Measurements from ENCODE around the gene SOHLH2.

The SOHLH2 gene

DNA sequence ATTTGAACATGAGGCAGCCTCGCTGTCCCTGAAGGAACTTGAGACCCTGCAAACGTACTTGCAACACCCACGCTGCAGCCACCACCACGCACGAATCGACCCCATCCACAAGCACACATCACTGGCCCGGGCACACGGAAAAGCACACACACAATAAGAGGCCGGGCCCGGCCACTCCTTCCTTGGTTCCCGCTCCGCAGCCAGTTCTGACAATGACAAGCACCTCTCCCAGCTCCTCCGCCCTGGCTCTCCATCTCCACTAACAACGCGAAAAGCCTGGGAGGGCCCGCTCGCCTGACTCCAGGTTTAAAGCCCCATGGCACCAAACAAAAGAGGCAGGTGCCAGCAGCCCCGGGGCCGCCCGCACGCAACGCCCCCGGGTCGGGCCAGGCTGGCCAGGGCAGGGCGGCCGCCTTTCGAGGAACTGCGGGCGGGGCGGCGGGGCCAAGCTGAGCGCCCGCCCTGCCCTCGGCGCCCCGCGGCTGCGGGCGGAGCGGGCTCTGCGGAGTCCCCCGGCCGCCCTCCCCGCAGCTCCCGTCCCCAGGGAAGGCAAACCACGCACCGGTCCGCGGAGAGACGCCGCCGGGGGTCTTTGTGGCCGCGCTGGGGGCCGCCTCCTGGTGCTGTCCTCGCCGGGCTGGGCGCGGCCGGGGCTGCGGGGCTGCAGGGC lies 83.7 kb downstream of the SOHLH2 start:
- no peak for DNase-seq

DNA sequence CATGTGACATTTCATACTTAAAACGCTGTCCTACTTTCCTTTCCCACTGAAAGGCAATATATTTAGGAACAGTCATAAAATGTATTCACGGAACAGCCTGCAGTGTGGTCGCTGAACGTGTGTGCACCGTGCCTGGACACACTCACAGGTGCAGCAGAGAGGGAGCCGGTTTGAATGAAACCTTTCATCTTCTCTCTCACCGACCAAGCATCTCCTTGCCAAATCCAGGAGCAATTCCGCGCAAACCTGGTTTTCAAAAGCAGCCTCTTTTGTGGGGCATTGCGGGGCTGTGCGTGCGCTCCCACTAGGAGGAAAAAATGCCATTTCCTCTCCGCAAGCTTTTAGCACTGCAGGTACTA lies 84.2 kb downstream of the SOHLH2 start:
- no peak for DNase-seq

DNA sequence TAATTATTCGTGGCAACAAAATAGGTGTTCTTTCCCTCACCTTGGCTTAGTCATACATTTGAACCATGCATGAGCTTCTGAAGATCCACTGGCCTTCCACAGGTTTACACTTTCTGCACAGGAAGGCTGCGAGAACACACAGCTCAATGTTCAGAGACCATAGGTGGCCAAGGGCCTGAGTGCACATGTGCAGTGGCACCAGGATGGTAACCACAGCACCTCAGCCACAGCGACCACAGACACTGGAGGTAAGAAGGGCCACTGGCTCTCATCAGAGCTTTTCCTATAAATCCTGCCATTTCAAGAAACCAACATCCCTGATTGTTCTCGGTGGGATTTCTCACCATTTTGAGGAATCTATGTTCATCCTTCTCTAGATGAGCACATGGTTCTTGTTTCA lies 84.8 kb downstream of the SOHLH2 start:
- no peak for DNase-seq

DNA sequence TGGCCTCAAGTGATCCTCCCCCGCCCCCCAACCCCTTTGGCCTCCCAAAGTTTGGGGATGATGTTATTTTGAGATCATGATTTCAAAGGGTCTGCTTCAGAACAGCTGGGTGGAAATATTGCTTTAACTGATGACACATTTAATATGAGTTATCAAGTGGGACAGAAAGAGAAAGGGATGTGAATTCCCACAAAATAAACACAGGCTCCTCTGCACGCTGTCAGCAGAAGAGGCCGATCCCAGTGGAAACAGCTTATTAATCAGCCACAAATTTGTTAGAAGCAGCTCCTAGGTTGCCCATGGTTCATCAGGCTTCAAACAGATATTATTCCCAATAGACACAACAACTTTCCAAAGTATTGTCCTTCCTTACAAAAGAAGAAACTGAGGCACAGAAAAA lies 87.9 kb downstream of the SOHLH2 start:
- no peak for DNase-seq

DNA sequence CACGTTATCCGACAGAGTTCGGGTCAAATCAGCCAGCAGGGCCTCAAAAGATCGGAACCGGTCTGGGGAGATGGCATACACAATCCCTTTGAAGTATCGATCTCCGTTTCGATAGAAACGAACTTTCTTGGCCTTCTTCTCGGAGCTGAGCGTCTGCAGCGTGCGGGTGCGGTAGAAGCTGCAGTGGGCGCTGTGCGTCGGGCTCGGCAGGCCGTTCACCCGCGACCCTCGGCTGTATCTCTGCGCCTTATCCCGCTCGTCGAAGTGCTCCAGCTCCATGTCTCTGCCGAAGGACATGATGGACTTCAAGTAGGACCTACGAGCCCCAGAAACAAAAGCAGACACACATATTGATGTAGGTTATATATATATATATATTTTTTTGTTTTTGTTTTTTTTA lies 88.5 kb downstream of the SOHLH2 start:
- no peak for DNase-seq

DNA sequence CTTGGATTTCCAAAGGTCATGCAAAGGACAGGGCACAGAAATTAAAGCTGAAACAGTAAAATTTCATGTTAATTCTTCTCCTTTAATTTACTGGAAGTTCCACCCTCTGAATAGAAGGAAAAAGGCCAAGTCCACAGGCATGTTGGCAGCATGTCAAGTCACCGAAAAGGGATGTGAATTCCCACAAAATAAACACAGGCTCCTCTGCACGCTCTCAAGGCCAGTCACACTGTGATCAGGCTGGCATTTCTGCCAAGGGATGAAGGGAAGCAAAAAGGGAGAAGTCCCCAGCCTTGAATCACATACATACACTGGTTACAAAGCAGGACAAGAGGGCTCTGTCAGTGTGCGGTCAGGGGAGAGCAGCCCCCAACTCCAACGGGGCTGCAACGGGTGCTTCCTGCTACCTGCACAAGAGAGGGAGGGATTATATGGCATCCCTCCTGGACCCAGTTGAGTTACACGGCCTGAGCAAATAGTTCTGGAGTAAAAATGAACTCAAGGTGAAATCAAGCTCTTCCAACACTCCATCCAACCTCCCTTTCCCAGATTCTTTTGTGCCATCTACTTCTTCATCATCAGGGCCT lies 90.0 kb downstream of the SOHLH2 start:
- DNase-seq = no peak
